HCT116 (cell line): ENCODE data around the gene LIMS2. TPM values are rescaled to one million over a fixed set of nuclear protein-coding genes. Genes with fewer than 3 reads are reported as not detected.

Experiments used
- ATAC-seq: fragments of 200-7000 bp; cut with Tn5 transposase; 2 replicates; pipeline ENCODE4 v1.9.1; 2020; ENCODE audit warnings: mild to moderate bottlenecking, moderate library complexity
- BruUV-seq: library from RNA; stranded (reverse); fragments of 400-500 nt; replicated peaks from 2 replicates; lab custom pipeline; 2021; lab: Mats Ljungman, UMichigan
- CTCF ChIA-PET: fragments of 300-600 bp; sonication (Branson Sonifier 250); formaldehyde crosslinking; loops from one replicate; lab custom pipeline; 2021; ENCODE audit warnings: antibody characterized with exemption; lab: Charles Lee
- POLR2A ChIA-PET: fragments of 300-600, 350-600 bp; sonication (Branson Sonifier 250); formaldehyde crosslinking; loops from one replicate; lab custom pipeline; 2021; ENCODE audit warnings: antibody characterized with exemption; lab: Charles Lee
- RAD21 ChIA-PET, 2 experiments: fragments of 300-600 bp; sonication (Branson Sonifier 250); formaldehyde crosslinking; loops; one replicate each; lab custom pipeline; 2023; ENCODE audit warnings: low total read pairs in 2 of 2; ENCODE audit not compliant: uncharacterized antibody in 2 of 2, unreplicated experiment in 2 of 2, low non-redundant PET in 1 of 2; lab: Charles Lee
- DNase-seq: peaks from one replicate; pipeline ENCODE4 v3.0.0-alpha.2; 2010; ENCODE audit warnings: low read depth, low spot score
- H2AFZ ChIP-seq: fragments of 200-600 bp; shearing (Covaris generic), sonication (generic); 2 replicates; pipeline ENCODE4 v1.6.1; 2017; ENCODE audit warnings: low read depth, mixed run types, mixed read lengths, antibody characterized with exemption, low read length; ENCODE audit not compliant: poor library complexity, severe bottlenecking
- H3K27ac ChIP-seq: 2 replicates; pipeline ENCODE4 v1.5.1; 2012; ENCODE audit warnings: low read depth, low read length
- H3K27me3 ChIP-seq: fragments of 200-600 bp; sonication (generic); 2 replicates; pipeline ENCODE4 v1.6.1; 2016; ENCODE audit warnings: mixed run types, low read length, mixed read lengths; ENCODE audit not compliant: insufficient read depth
- H3K36me3 ChIP-seq, 2 experiments: fragments of 200-500 bp in 1 of 2; fragments of 200-600 bp in 1 of 2; sonication (Bioruptor generic) in 1 of 2; sonication (generic) in 1 of 2; 2 replicates each; pipeline versions ENCODE4 v1.5.1 to v1.6.1; 2014 to 2016; ENCODE audit warnings: low read length in 2 of 2, inconsistent platforms in 1 of 2, mixed read lengths in 1 of 2, mixed run types in 1 of 2; ENCODE audit not compliant: insufficient read depth in 2 of 2, control insufficient read depth in 1 of 2
- H3K4me1 ChIP-seq, 2 experiments: fragments of 200-600 bp in 1 of 2; sonication (generic) in 1 of 2; 2 replicates each; pipeline versions ENCODE4 v1.5.1 to v1.6.1; 2012 to 2017; ENCODE audit warnings: low read length in 2 of 2, inconsistent platforms in 1 of 2, mild to moderate bottlenecking in 1 of 2, mixed read lengths in 1 of 2, mixed run types in 1 of 2, moderate library complexity in 1 of 2; ENCODE audit not compliant: insufficient read depth in 2 of 2, control insufficient read depth in 1 of 2
- H3K4me2 ChIP-seq: fragments of 200-600 bp; sonication (generic); 2 replicates; pipeline ENCODE4 v1.6.1; 2017; ENCODE audit warnings: mixed run types, low read length, mixed read lengths
- H3K4me3 ChIP-seq, 2 experiments: fragments of 200-600 bp in 1 of 2; sonication (generic) in 1 of 2; replicated peaks in 1 of 2; 2 replicates each; pipeline ENCODE4 v1.5.1; 2011 to 2016; ENCODE audit warnings: low read length in 2 of 2, control low read depth in 1 of 2, low read depth in 1 of 2, mild to moderate bottlenecking in 1 of 2, mixed read lengths in 1 of 2, mixed run types in 1 of 2
- H3K79me2 ChIP-seq: fragments of 200-600 bp; sonication (generic); 2 replicates; pipeline ENCODE4 v1.6.1; 2017; ENCODE audit warnings: mild to moderate bottlenecking, mixed run types, low read length, moderate library complexity, mixed read lengths; ENCODE audit not compliant: insufficient read depth
- H3K9ac ChIP-seq: fragments of 200-600 bp; sonication (generic); 2 replicates; pipeline ENCODE4 v1.6.1; 2016; ENCODE audit warnings: low read length, mixed read lengths
- H3K9me2 ChIP-seq: fragments of 200-600 bp; sonication (generic), shearing (Covaris generic); 2 replicates; pipeline ENCODE4 v1.6.1; 2017; ENCODE audit warnings: mixed run types, mild to moderate bottlenecking, moderate library complexity; ENCODE audit not compliant: insufficient read depth
- H3K9me3 ChIP-seq, 2 experiments: fragments of 200-500 bp in 1 of 2; fragments of 200-600 bp in 1 of 2; sonication (Bioruptor generic) in 1 of 2; sonication (generic) in 1 of 2; 2 replicates each; pipeline ENCODE4 v1.6.1; 2014 to 2017; ENCODE audit warnings: low read length in 2 of 2, mixed read lengths in 2 of 2, inconsistent platforms in 1 of 2, low read depth in 1 of 2, mild to moderate bottlenecking in 1 of 2, mixed run types in 1 of 2, moderate library complexity in 1 of 2; ENCODE audit not compliant: control insufficient read depth in 1 of 2, insufficient read depth in 1 of 2
- H4K20me1 ChIP-seq: fragments of 200-600 bp; sonication (generic), shearing (Covaris generic); 2 replicates; pipeline ENCODE4 v1.6.1; 2017; ENCODE audit warnings: mixed run types, mild to moderate bottlenecking, moderate library complexity; ENCODE audit not compliant: insufficient read depth
- CBX3 ChIP-seq: IDR thresholded peaks from 2 replicates; pipeline ENCODE4 v1.6.1; 2012; ENCODE audit warnings: low read depth
- CEBPB ChIP-seq: IDR thresholded peaks from 2 replicates; pipeline ENCODE4 v1.6.1; 2012; ENCODE audit warnings: low read depth
- EGR1 ChIP-seq: IDR thresholded peaks from 2 replicates; pipeline ENCODE4 v1.6.1; 2012; ENCODE audit warnings: low read depth
- EZH2 ChIP-seq: fragments of 200-600 bp; sonication (generic); IDR thresholded peaks from 2 replicates; pipeline ENCODE4 v1.6.1; 2017; ENCODE audit warnings: antibody characterized with exemption, mixed run types
- EZH2phosphoT487 ChIP-seq: fragments of 200-600 bp; IDR thresholded peaks from 2 replicates; pipeline ENCODE4 v1.6.1; 2018; ENCODE audit warnings: antibody characterized with exemption, borderline replicate concordance
- FOSL1 ChIP-seq: IDR thresholded peaks from 2 replicates; pipeline ENCODE4 v1.6.1; 2012; ENCODE audit warnings: low read depth
- JUND ChIP-seq: IDR thresholded peaks from 2 replicates; pipeline ENCODE4 v1.6.1; 2012
- POLR2A ChIP-seq: IDR thresholded peaks from 2 replicates; pipeline ENCODE4 v1.7.0; 2011; ENCODE audit warnings: borderline replicate concordance; ENCODE audit not compliant: insufficient read depth, insufficient read length; ENCODE audit errors: extremely low read depth
- POLR2AphosphoS5 ChIP-seq: IDR thresholded peaks from 2 replicates; pipeline ENCODE4 v1.6.1; 2011; ENCODE audit warnings: mild to moderate bottlenecking, low read depth, low read length, moderate library complexity
- RAD21 ChIP-seq: IDR thresholded peaks from 2 replicates; pipeline ENCODE4 v1.6.1; 2012; ENCODE audit warnings: low read depth, mild to moderate bottlenecking
- SP1 ChIP-seq: IDR thresholded peaks from 2 replicates; pipeline ENCODE4 v1.6.1; 2012; ENCODE audit warnings: low read depth
- TCF7L2 ChIP-seq: IDR thresholded peaks from 2 replicates; pipeline ENCODE4 v1.7.0; 2011; ENCODE audit warnings: borderline replicate concordance, inconsistent platforms; ENCODE audit not compliant: insufficient read depth, insufficient read length; ENCODE audit errors: extremely low read depth
- YY1 ChIP-seq: IDR thresholded peaks from 2 replicates; pipeline ENCODE4 v1.6.1; 2011; ENCODE audit warnings: low read length, low read depth, moderate library complexity, mild to moderate bottlenecking; ENCODE audit not compliant: insufficient replicate concordance; ENCODE audit errors: extremely low read depth
- ZFX ChIP-seq: fragments of 450-650 bp; IDR thresholded peaks from 2 replicates; pipeline ENCODE4 v1.6.1; 2017
- intact Hi-C: fragments of 100-400 bp; cut with micrococcal nuclease; formaldehyde crosslinking; loops from 2 replicates; pipeline ENCODE4 v1.10.0; 2022
- total RNA-seq: library from RNA; stranded (reverse); gene quantifications from one replicate; pipeline ENCODE4 v1.2.1, GENCODE V29; 2021; ENCODE audit not compliant: unreplicated experiment
- TF ChIP-seq, protein P1 (sequence below): IDR thresholded peaks from 2 replicates; pipeline ENCODE4 v1.6.1; 2012
- TF ChIP-seq, protein P2 (sequence below): IDR thresholded peaks from 2 replicates; pipeline ENCODE4 v1.6.1; 2012
- TF ChIP-seq, protein P3 (sequence below): IDR thresholded peaks from 2 replicates; pipeline ENCODE4 v1.6.1; 2011; ENCODE audit warnings: mild to moderate bottlenecking, low read length, moderate library complexity; ENCODE audit not compliant: insufficient replicate concordance; ENCODE audit errors: extremely low read depth
- TF ChIP-seq, protein P4 (sequence below), 3 experiments: fragments of 200-600 bp in 1 of 3; sonication (generic) in 1 of 3; IDR thresholded peaks in 2 of 3; conservative IDR thresholded peaks in 1 of 3; 2 replicates each; pipeline ENCODE4 v1.5.1; 2012 to 2017; ENCODE audit warnings: low read depth in 2 of 3, low read length in 2 of 3, antibody characterized with exemption in 1 of 3, borderline replicate concordance in 1 of 3, control low read depth in 1 of 3, mild to moderate bottlenecking in 1 of 3, mixed read lengths in 1 of 3, mixed run types in 1 of 3, moderate library complexity in 1 of 3; ENCODE audit not compliant: insufficient read depth in 1 of 3

Gene LIMS2
- total RNA-seq, 1 experiment from 2014 or later, result 3.7 TPM

DNA sequence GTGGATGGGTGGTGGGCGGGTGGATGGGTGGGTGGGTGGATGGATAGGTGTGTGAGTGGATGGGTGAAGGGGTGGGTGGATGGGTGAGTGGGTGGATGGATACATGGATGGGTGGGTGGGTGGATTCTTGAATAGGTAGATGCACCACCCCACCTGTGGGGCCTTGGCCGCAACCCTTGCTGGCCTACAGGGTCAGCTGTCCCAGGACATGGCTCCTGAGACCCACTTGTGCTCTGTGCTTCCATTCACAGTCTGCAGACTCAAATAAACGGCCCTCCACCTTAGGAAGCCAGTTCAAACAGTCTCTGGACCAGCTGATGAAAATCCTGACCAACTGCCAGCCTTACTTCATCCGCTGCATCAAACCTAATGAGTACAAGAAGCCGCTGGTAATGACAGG lies 85.5 kb downstream of the LIMS2 start:
- H3K36me3 ChIP-seq, result no peaks in the 10 kb centered on the region
- no peaks in the 10 kb centered on the region for H3K79me2 ChIP-seq
- ChIA-PET CTCF (interaction anchor here (2.5 kb wide), 1 partner anchor 59 kb away, joined by 97 read pairs; no protein-coding TSS in a partner anchor), RAD21 (no interaction called here), POLR2A (no interaction called here)
- H3K27ac ChIP-seq, result no peak overlapping the region
- no peaks in the 10 kb centered on the region for H3K9me3 ChIP-seq
- peaks cover 0 to 8% of the 10 kb centered on the region in 2 experiments; a peak in 1 of 4 replicates for H3K4me1 ChIP-seq
- DNase-seq (no peak), ATAC-seq (no peak)
- H3K4me2 ChIP-seq, result no peak overlapping the region
- H4K20me1 ChIP-seq, result no peaks in the 10 kb centered on the region
- intact Hi-C loops, result loop anchor here (2.0 kb wide), 1 partner anchor 111 kb away; the partner anchor contains the start of gene SFT2D3
- TF ChIP-seq EGR1, result no peak
- TF ChIP-seq YY1, result no peak
- no peak for TF ChIP-seq TCF7L2
- H3K4me3 ChIP-seq, result no peak overlapping the region
- no peaks in the 10 kb centered on the region for H3K9me2 ChIP-seq
- BruUV-seq, result no TSS peak
- H3K27me3 ChIP-seq, result no peaks in the 10 kb centered on the region
- no peak overlapping the region for H3K9ac ChIP-seq
- no peak overlapping the region for H2AFZ ChIP-seq

DNA sequence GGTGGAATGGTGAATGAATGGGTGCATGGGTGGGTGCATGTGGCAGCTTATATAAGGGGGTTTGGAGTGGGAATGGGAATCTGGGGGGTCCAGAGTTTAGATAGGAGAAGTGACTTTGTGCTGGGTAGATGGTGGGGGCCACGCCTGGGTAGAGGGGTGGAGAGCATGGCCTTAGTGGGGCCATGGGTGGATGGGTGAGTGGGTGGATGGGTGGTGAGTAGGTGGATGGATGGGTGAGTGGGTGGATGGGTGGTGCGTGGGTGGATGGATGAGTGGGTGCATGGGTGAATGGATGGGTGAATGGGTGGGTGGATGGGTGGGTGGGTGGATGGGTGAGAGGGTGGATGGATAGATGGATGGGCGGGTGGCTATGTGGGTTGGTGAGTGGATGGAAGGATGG lies 86.0 kb downstream of the LIMS2 start:
- Histone ChIP-seq H4K20me1 (no peaks in the 10 kb centered on the region), H3K27ac (no peak overlapping the region), H2AFZ (no peak overlapping the region), H3K4me1 (peaks cover 0 to 8% of the 10 kb centered on the region in 2 experiments; a peak in 1 of 4 replicates), H3K36me3 (no peaks in the 10 kb centered on the region), H3K4me2 (no peak overlapping the region), H3K4me3 (no peak overlapping the region), H3K27me3 (no peaks in the 10 kb centered on the region), H3K79me2 (no peaks in the 10 kb centered on the region), H3K9me2 (no peaks in the 10 kb centered on the region), H3K9me3 (no peaks in the 10 kb centered on the region), H3K9ac (no peak overlapping the region)
- POLR2A ChIA-PET, result no interaction called here
- ATAC-seq, result no peak
- no TSS peak for BruUV-seq
- RAD21 ChIA-PET, result interaction anchor here in 1 of 2 experiments (0.7 kb wide), 1 partner anchor 393 kb away, joined by 4 read pairs; no protein-coding TSS in a partner anchor
- TF ChIP-seq POLR2AphosphoS5 (no peak), FOSL1 (no peak), EZH2phosphoT487 (no peak), JUND (no peak), EGR1 (no peak), YY1 (no peak), EZH2 (no peak), POLR2A (no peak), SP1 (no peak), CBX3 (no peak), CEBPB (no peak), ZFX (no peak), RAD21 (no peak)
- TF ChIP-seq, protein P1, sequence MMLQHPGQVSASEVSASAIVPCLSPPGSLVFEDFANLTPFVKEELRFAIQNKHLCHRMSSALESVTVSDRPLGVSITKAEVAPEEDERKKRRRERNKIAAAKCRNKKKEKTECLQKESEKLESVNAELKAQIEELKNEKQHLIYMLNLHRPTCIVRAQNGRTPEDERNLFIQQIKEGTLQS, result no peak
- TF ChIP-seq, protein P2, sequence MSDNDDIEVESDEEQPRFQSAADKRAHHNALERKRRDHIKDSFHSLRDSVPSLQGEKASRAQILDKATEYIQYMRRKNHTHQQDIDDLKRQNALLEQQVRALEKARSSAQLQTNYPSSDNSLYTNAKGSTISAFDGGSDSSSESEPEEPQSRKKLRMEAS, result no peak
- TF ChIP-seq, protein P3, sequence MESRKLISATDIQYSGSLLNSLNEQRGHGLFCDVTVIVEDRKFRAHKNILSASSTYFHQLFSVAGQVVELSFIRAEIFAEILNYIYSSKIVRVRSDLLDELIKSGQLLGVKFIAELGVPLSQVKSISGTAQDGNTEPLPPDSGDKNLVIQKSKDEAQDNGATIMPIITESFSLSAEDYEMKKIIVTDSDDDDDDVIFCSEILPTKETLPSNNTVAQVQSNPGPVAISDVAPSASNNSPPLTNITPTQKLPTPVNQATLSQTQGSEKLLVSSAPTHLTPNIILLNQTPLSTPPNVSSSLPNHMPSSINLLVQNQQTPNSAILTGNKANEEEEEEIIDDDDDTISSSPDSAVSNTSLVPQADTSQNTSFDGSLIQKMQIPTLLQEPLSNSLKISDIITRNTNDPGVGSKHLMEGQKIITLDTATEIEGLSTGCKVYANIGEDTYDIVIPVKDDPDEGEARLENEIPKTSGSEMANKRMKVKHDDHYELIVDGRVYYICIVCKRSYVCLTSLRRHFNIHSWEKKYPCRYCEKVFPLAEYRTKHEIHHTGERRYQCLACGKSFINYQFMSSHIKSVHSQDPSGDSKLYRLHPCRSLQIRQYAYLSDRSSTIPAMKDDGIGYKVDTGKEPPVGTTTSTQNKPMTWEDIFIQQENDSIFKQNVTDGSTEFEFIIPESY, result no peak
- TF ChIP-seq, protein P4, sequence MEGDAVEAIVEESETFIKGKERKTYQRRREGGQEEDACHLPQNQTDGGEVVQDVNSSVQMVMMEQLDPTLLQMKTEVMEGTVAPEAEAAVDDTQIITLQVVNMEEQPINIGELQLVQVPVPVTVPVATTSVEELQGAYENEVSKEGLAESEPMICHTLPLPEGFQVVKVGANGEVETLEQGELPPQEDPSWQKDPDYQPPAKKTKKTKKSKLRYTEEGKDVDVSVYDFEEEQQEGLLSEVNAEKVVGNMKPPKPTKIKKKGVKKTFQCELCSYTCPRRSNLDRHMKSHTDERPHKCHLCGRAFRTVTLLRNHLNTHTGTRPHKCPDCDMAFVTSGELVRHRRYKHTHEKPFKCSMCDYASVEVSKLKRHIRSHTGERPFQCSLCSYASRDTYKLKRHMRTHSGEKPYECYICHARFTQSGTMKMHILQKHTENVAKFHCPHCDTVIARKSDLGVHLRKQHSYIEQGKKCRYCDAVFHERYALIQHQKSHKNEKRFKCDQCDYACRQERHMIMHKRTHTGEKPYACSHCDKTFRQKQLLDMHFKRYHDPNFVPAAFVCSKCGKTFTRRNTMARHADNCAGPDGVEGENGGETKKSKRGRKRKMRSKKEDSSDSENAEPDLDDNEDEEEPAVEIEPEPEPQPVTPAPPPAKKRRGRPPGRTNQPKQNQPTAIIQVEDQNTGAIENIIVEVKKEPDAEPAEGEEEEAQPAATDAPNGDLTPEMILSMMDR (IDR thresholded peaks at IDR 0.05 in 2 of 3, conservative IDR thresholded peaks at IDR 0.05 in 1 of 3; ENCODE audit: borderline replicate concordance in 1 of 3, insufficient read depth in 1 of 3, low read depth in 2 of 3, low read length in 2 of 3), result no peak
- DNase-seq, result no peak
- intact Hi-C loops, result no loop called here
- CTCF ChIA-PET, result no interaction called here
